ENCODE results near the gene WWTR1.

Gene WWTR1

GRCh38 chr3:149667576-149667975 is 9.8 kb upstream of the WWTR1 start:
- DNase-seq (ENCODE audit: low spot score): no peak
- TF ChIP-seq CTCF (IDR thresholded peaks at IDR 0.05; ENCODE audit: extremely low read depth, insufficient read depth, missing control alignments): no peak
- in situ Hi-C loops (cut with MboI; ENCODE audit: low pct_unique_long_range_greater_than_20kb, low sequenced_read_pairs, unreplicated experiment): no loop called here

GRCh38 chr3:149663966-149664365 is 6.1 kb upstream of the WWTR1 start:
- in situ Hi-C loops (cut with MboI; ENCODE audit: low pct_unique_long_range_greater_than_20kb, low sequenced_read_pairs, unreplicated experiment): no loop called here
- DNase-seq (ENCODE audit: low spot score): no peak
- TF ChIP-seq CTCF (IDR thresholded peaks at IDR 0.05; ENCODE audit: extremely low read depth, insufficient read depth, missing control alignments): no peak

GRCh38 chr3:149662240-149662887 is 4.5 kb upstream of the WWTR1 start:
- TF ChIP-seq CTCF (IDR thresholded peaks at IDR 0.05; ENCODE audit: extremely low read depth, insufficient read depth, missing control alignments): no peak
- in situ Hi-C loops (cut with MboI; ENCODE audit: low pct_unique_long_range_greater_than_20kb, low sequenced_read_pairs, unreplicated experiment): no loop called here
- no peak for DNase-seq (ENCODE audit: low spot score)

GRCh38 chr3:149660462-149660861 is 2.6 kb upstream of the WWTR1 start:
- DNase-seq (ENCODE audit: low spot score): no peak
- in situ Hi-C loops (cut with MboI; ENCODE audit: low pct_unique_long_range_greater_than_20kb, low sequenced_read_pairs, unreplicated experiment): no loop called here
- TF ChIP-seq CTCF (IDR thresholded peaks at IDR 0.05; ENCODE audit: extremely low read depth, insufficient read depth, missing control alignments): no peak

- DNase-seq (ENCODE audit: low spot score): peak; percentile 37
- in situ Hi-C loops (cut with MboI; ENCODE audit: low pct_unique_long_range_greater_than_20kb, low sequenced_read_pairs, unreplicated experiment): no loop called here
- TF ChIP-seq CTCF (IDR thresholded peaks at IDR 0.05; ENCODE audit: extremely low read depth, insufficient read depth, missing control alignments): no peak
Observed at GRCh38 chr3:149658744-149659497, 1.1 kb upstream of the WWTR1 start.

- in situ Hi-C loops (cut with MboI; ENCODE audit: low pct_unique_long_range_greater_than_20kb, low sequenced_read_pairs, unreplicated experiment): no loop called here
- TF ChIP-seq CTCF (IDR thresholded peaks at IDR 0.05; ENCODE audit: extremely low read depth, insufficient read depth, missing control alignments): no peak
- DNase-seq (ENCODE audit: low spot score): no peak
Observed at GRCh38 chr3:149657321-149657925, 402 bp downstream of the WWTR1 start.

All from GM13977 (cell line).